ENCODE measurements around the gene UFM1. TPM values are rescaled to one million over a fixed set of nuclear protein-coding genes. Genes with fewer than 3 reads are reported as not detected.
"Not testable (repeated sequence)": the region's sequence is repeated elsewhere in the genome, so short reads cannot be mapped to it uniquely, and the experiment has no call there.

The UFM1 gene
- total RNA-seq, 1 donor from 2014 or later: 55.7 TPM

DNA sequence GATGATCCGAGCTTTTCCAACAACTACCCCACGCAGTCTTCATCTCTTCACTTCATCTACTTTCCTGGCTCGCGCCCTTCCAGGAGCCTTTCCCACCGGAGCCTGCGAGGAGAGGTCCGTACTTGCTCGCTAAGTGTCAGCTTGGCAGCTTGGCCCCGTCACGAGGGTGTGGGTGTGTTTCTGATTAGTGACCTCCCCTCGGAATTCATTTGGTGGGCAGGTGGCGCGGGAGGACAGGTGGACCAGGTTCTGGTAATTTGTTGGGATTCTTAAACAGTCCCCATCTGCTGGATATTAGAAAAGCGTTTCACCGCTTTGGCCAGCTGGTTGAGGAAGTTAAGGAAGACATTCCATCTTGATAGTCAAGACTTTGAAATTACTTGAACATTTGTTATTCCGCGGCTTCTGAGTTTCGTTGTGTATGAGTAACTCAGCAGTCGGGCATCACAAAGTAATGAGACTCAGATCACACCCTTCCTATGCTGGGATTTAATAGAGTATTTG is 515 bp downstream of the UFM1 start:
- intact Hi-C loops (cut with micrococcal nuclease): no loop called here
- ChIA-PET POLR2A (interaction anchor here (0.6 to 2.0 kb wide), 6 partner anchors 9 to 1350 kb away, joined by 3 to 12 read pairs (median 6); partner anchors contain the start of genes EXOSC8, NHLRC3 and PROSER1), CTCF (no interaction called here)
- Mint-ChIP-seq H3K27me3 (no peaks in the 10 kb centered on the region), H3K36me3 (ENCODE audit: low read depth) (peaks cover 29% of the 10 kb centered on the region), H3K4me3 (peak overlapping the region; percentile 98), H3K4me1 (peaks cover 33% of the 10 kb centered on the region), H3K27ac (peak overlapping the region; percentile 97), H3K9me3 (no peaks in the 10 kb centered on the region)
- DNase-seq (no peak), ATAC-seq (ENCODE audit: low read depth) (peak; percentile 17)
- TF ChIP-seq CTCF (IDR thresholded peaks at IDR 0.05): no peak

- CTCF ChIA-PET: no interaction called here
These were observed 6.0 kb downstream of the UFM1 start for GRCh38 chr13:38355595-38356119.

GRCh38 chr13:38358684-38359083 is 9.0 kb downstream of the UFM1 start:
- ChIA-PET POLR2A (interaction anchor here (1.0 kb wide), 1 partner anchor 9 kb away, joined by 7 read pairs; the partner anchor contains the start of gene UFM1), CTCF (no interaction called here)
- DNase-seq (no peak), ATAC-seq (ENCODE audit: low read depth) (no peak)
- peaks cover 18% of the 10 kb centered on the region for H3K4me1 Mint-ChIP-seq
- no peak for TF ChIP-seq CTCF (IDR thresholded peaks at IDR 0.05)
- H3K36me3 Mint-ChIP-seq (ENCODE audit: low read depth): peaks cover 51% of the 10 kb centered on the region
- no peaks in the 10 kb centered on the region for H3K9me3 Mint-ChIP-seq
- intact Hi-C loops (cut with micrococcal nuclease): no loop called here
- no peaks in the 10 kb centered on the region for H3K27me3 Mint-ChIP-seq
- no peak overlapping the region for H3K4me3 Mint-ChIP-seq
- H3K27ac Mint-ChIP-seq: no peak overlapping the region

More at GRCh38 chr13:38355595-38356119, 6.0 kb downstream of the UFM1 start:
- no peak for TF ChIP-seq CTCF (IDR thresholded peaks at IDR 0.05)
- ATAC-seq (ENCODE audit: low read depth) (no peak), DNase-seq (no peak)
- Mint-ChIP-seq H3K27me3 (no peaks in the 10 kb centered on the region), H3K27ac (no peak overlapping the region), H3K4me3 (no peak overlapping the region), H3K4me1 (peaks cover 19% of the 10 kb centered on the region), H3K36me3 (ENCODE audit: low read depth) (peaks cover 38% of the 10 kb centered on the region), H3K9me3 (no peaks in the 10 kb centered on the region)
- intact Hi-C loops (cut with micrococcal nuclease): no loop called here
- POLR2A ChIA-PET: no interaction called here

- Mint-ChIP-seq H3K27ac (no peak overlapping the region), H3K9me3 (no peaks in the 10 kb centered on the region), H3K27me3 (no peaks in the 10 kb centered on the region), H3K36me3 (ENCODE audit: low read depth) (peaks cover 39% of the 10 kb centered on the region), H3K4me3 (no peak overlapping the region), H3K4me1 (peaks cover 17% of the 10 kb centered on the region)
- no peak for TF ChIP-seq CTCF (IDR thresholded peaks at IDR 0.05)
- peak; percentile 21 for ATAC-seq (ENCODE audit: low read depth)
- ChIA-PET POLR2A (interaction anchor here (0.9 kb wide), 1 partner anchor 11 kb away, joined by 3 read pairs; the partner anchor contains the start of gene UFM1), CTCF (no interaction called here)
- intact Hi-C loops (cut with micrococcal nuclease): no loop called here
- DNase-seq: no peak
These were observed 12.1 kb downstream of the UFM1 start for GRCh38 chr13:38361542-38362262.

GRCh38 chr13:38363219-38363618 is 13.6 kb downstream of the UFM1 start:
- no peak for TF ChIP-seq CTCF (IDR thresholded peaks at IDR 0.05)
- intact Hi-C loops (cut with micrococcal nuclease): no loop called here
- ATAC-seq (ENCODE audit: low read depth) (no peak), DNase-seq (no peak)
- Mint-ChIP-seq H3K4me3 (no peak overlapping the region), H3K4me1 (peaks cover 17% of the 10 kb centered on the region), H3K27ac (no peak overlapping the region), H3K9me3 (no peaks in the 10 kb centered on the region), H3K36me3 (ENCODE audit: low read depth) (peaks cover 37% of the 10 kb centered on the region), H3K27me3 (no peaks in the 10 kb centered on the region)
- POLR2A ChIA-PET: no interaction called here
- CTCF ChIA-PET: no interaction called here

DNA sequence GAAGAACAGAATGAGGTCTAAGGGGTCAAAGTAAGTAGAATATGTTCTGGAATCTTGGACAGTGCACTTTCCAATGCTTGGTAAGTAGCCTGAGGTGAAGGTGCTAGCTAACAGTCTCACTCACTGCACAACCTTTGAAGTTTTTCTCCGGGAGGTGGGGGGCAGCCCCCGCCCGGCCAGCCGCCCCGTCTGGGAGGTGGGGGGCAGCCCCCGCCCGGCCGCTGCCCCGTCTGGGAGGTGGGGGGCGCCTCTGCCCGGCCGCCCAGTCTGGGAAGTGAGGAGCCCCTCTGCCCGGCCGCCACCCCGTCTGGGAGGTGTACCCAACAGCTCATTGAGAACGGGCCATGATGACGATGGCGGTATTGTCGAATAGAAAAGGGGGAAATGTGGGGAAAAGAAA is 14.1 kb downstream of the UFM1 start:
- H3K9me3 Mint-ChIP-seq; ATAC-seq (ENCODE audit: low read depth); DNase-seq; intact Hi-C loops (cut with micrococcal nuclease); H3K27ac Mint-ChIP-seq; H3K27me3 Mint-ChIP-seq; CTCF ChIA-PET; POLR2A ChIA-PET; H3K4me3 Mint-ChIP-seq: not testable (repeated sequence)
- peaks cover 17% of the 10 kb centered on the region for H3K4me1 Mint-ChIP-seq
- H3K36me3 Mint-ChIP-seq (ENCODE audit: low read depth): peaks cover 34% of the 10 kb centered on the region
